ENCODE results near the gene STAT3. TPM values are rescaled to one million over a fixed set of nuclear protein-coding genes. Genes with fewer than 3 reads are reported as not detected.

The STAT3 gene
- total and polyA plus RNA-seq, 9 of the 15 experiments (the other 6 are each of a cell fraction or from before 2014, with no cell fraction given): 90.0 to 179 (median 114) TPM

GRCh38 chr17:42389899-42390298 is 1.7 kb upstream of the STAT3 start (continued):
- TF ChIP-seq SMARCC2 (IDR thresholded peaks at IDR 0.05; ENCODE audit: low read depth): no peak
- no peak for TF ChIP-seq GTF2E2 (tag; IDR thresholded peaks at IDR 0.05)
- peak; percentile 46 for TF ChIP-seq MEIS2 (IDR thresholded peaks at IDR 0.05; ENCODE audit: partially characterized antibody)
- peak; percentile 31; the same call in 1 of the 2 replicates for TF ChIP-seq CXXC5 (CRISPR knock-in tag; IDR thresholded peaks at IDR 0.05)
- 0 out of 2 replicates have a peak, but pooled peaks have one; percentile 12 for TF ChIP-seq KLF16 (IDR thresholded peaks at IDR 0.05)
- no peak for TF ChIP-seq CEBPB (tag; IDR thresholded peaks at IDR 0.05)
- TF ChIP-seq ZNF407 (IDR thresholded peaks at IDR 0.05; ENCODE audit: low read depth): no peak
- no peak for TF ChIP-seq PCBP2 (IDR thresholded peaks at IDR 0.05; ENCODE audit: low read depth, low read length, poor library complexity, severe bottlenecking)
- peak; percentile 48 for TF ChIP-seq CBFA2T2 (conservative IDR thresholded peaks at IDR 0.05)
- TF ChIP-seq TEAD4 (IDR thresholded peaks at IDR 0.05; ENCODE audit: low read length): 0 out of 2 replicates have a peak, but pooled peaks have one; percentile 14
- TF ChIP-seq TEAD4 (CRISPR knock-in tag; IDR thresholded peaks at IDR 0.05; ENCODE audit: borderline replicate concordance): no peak
- no peak for TF ChIP-seq MCM5 (IDR thresholded peaks at IDR 0.05; ENCODE audit: low read depth)
- no peak for TF ChIP-seq HOXB6 (CRISPR knock-in tag; IDR thresholded peaks at IDR 0.05; ENCODE audit: borderline replicate concordance)
- peak in 1 of 2 experiments; percentile 39; a peak in 1 of 4 replicates for TF ChIP-seq HDAC1 (IDR thresholded peaks at IDR 0.05)
- peak; percentile 16; the same call in 1 of the 2 replicates for TF ChIP-seq DPF2 (IDR thresholded peaks at IDR 0.05)
- TF ChIP-seq SRSF7 (optimal IDR thresholded peaks at IDR 0.05; ENCODE audit: low read depth, low read length): no peak
- TF ChIP-seq KDM1A (IDR thresholded peaks at IDR 0.05): peak; percentile 50 to 70; a peak in 3 of 4 replicates
- TF ChIP-seq ZNF316 (IDR thresholded peaks at IDR 0.05): peak; percentile 66
- no peak for TF ChIP-seq ZNF57 (CRISPR knock-in tag; IDR thresholded peaks at IDR 0.05)
